IMR-90 (cell line): Measurements from ENCODE around the gene TCF12. TPM values are rescaled to one million over a fixed set of nuclear protein-coding genes. Genes with fewer than 3 reads are reported as not detected.

Experiments used
- ATAC-seq: fragments of 200-7000 bp; cut with Tn5 transposase; 2 replicates; pipeline ENCODE4 v1.9.1; 2020; ENCODE audit warnings: low read depth, mild to moderate bottlenecking, moderate library complexity
- BruUV-seq: library from RNA; stranded (reverse); fragments of 400-500 nt; replicated peaks from 2 replicates; lab custom pipeline; 2021; lab: Mats Ljungman, UMichigan
- CTCF ChIA-PET: fragments of 300-600 bp; formaldehyde crosslinking; extraction: SDS; loops from one replicate; lab custom pipeline; 2021; ENCODE audit warnings: antibody characterized with exemption; lab: Yijun Ruan, JAX
- POLR2A ChIA-PET: fragments of 300-600 bp; sonication (Branson Sonifier 250); formaldehyde crosslinking; loops from one replicate; lab custom pipeline; 2022; ENCODE audit warnings: antibody characterized with exemption; ENCODE audit not compliant: unreplicated experiment; lab: Charles Lee
- DNase-seq: peaks from one replicate; pipeline ENCODE4 v3.0.0; 2013
- H2AFZ ChIP-seq: replicated peaks from 2 replicates; pipeline ENCODE3; 2013; ENCODE audit warnings: low read length, mild to moderate bottlenecking; ENCODE audit not compliant: poor library complexity
- H2AK5ac ChIP-seq: 2 replicates; pipeline ENCODE4 v1.6.1; 2013; ENCODE audit warnings: low read depth, low read length, inconsistent platforms
- H2AK9ac ChIP-seq: replicated peaks from 2 replicates; pipeline ENCODE3; 2013; ENCODE audit warnings: mild to moderate bottlenecking, low read depth, low read length, moderate library complexity; ENCODE audit not compliant: poor library complexity
- H2BK120ac ChIP-seq: 2 replicates; pipeline ENCODE4 v1.6.1; 2013; ENCODE audit warnings: low read depth, low read length, inconsistent platforms
- H2BK15ac ChIP-seq: 3 replicates; pipeline ENCODE4 v1.6.1; 2013; ENCODE audit warnings: low read depth, low read length, inconsistent platforms
- H2BK20ac ChIP-seq: 2 replicates; pipeline ENCODE4 v1.6.1; 2013; ENCODE audit warnings: low read depth, mild to moderate bottlenecking, inconsistent platforms, low read length, moderate library complexity
- H2BK5ac ChIP-seq: 2 replicates; pipeline ENCODE4 v1.6.1; 2013; ENCODE audit warnings: mild to moderate bottlenecking, low read depth, low read length, inconsistent platforms; ENCODE audit not compliant: poor library complexity, severe bottlenecking
- H3K14ac ChIP-seq: replicated peaks from 2 replicates; pipeline ENCODE4 v1.6.1; 2013; ENCODE audit warnings: low read depth, low read length, inconsistent platforms
- H3K18ac ChIP-seq: 2 replicates; pipeline ENCODE4 v1.6.1; 2013; ENCODE audit warnings: low read depth, low read length, control low read depth
- H3K23ac ChIP-seq: 2 replicates; pipeline ENCODE4 v1.6.1; 2013; ENCODE audit warnings: low read depth, low read length, inconsistent platforms
- H3K27ac ChIP-seq: 2 replicates; pipeline ENCODE4 v1.5.1; 2013; ENCODE audit warnings: mild to moderate bottlenecking, control low read depth, low read length; ENCODE audit not compliant: insufficient read depth
- H3K27me3 ChIP-seq: 2 replicates; pipeline ENCODE4 v1.6.1; 2013; ENCODE audit warnings: low read length; ENCODE audit not compliant: control insufficient read depth, insufficient read depth
- H3K36me3 ChIP-seq: 2 replicates; pipeline ENCODE4 v1.6.1; 2013; ENCODE audit warnings: low read length, mixed read lengths; ENCODE audit not compliant: control insufficient read depth, insufficient read depth
- H3K4ac ChIP-seq: 2 replicates; pipeline ENCODE4 v1.6.1; 2013; ENCODE audit warnings: low read depth, low read length, inconsistent platforms
- H3K4me1 ChIP-seq: 2 replicates; pipeline ENCODE4 v1.6.1; 2013; ENCODE audit warnings: low read length, mixed read lengths; ENCODE audit not compliant: control insufficient read depth, insufficient read depth
- H3K4me2 ChIP-seq: 2 replicates; pipeline ENCODE4 v1.6.1; 2013; ENCODE audit warnings: low read depth, mild to moderate bottlenecking, control low read depth, low read length, moderate library complexity
- H3K4me3 ChIP-seq: 2 replicates; pipeline ENCODE4 v1.5.1; 2013; ENCODE audit warnings: low read depth, mild to moderate bottlenecking, control low read depth, low read length, moderate library complexity; ENCODE audit not compliant: insufficient read depth
- H3K56ac ChIP-seq: 2 replicates; pipeline ENCODE4 v1.6.1; 2013; ENCODE audit warnings: low read length, inconsistent platforms; ENCODE audit not compliant: insufficient read depth; ENCODE audit errors: extremely low read depth
- H3K79me1 ChIP-seq, 2 experiments: 2 replicates each; pipeline ENCODE4 v1.6.1; 2013; ENCODE audit warnings: low read length in 2 of 2, inconsistent platforms in 1 of 2, low read depth in 1 of 2
- H3K9ac ChIP-seq: 2 replicates; pipeline ENCODE4 v1.6.1; 2013; ENCODE audit warnings: low read depth, low read length, control low read depth
- H3K9me1 ChIP-seq: 2 replicates; pipeline ENCODE4 v1.6.1; 2013; ENCODE audit warnings: low read length, inconsistent platforms; ENCODE audit not compliant: insufficient read depth
- H3K9me3 ChIP-seq: 2 replicates; pipeline ENCODE4 v1.6.1; 2013; ENCODE audit warnings: low read length; ENCODE audit not compliant: control insufficient read depth, insufficient read depth
- H4K20me1 ChIP-seq: 2 replicates; pipeline ENCODE4 v1.6.1; 2013; ENCODE audit warnings: low read length, inconsistent platforms; ENCODE audit not compliant: insufficient read depth
- H4K5ac ChIP-seq: 2 replicates; pipeline ENCODE4 v1.6.1; 2013; ENCODE audit warnings: mild to moderate bottlenecking, low read depth, low read length, control low read depth
- H4K8ac ChIP-seq, 2 experiments: 2 replicates each; pipeline ENCODE4 v1.6.1; 2013; ENCODE audit warnings: low read depth in 2 of 2, low read length in 2 of 2, control low read depth in 1 of 2, inconsistent platforms in 1 of 2
- H4K91ac ChIP-seq: 2 replicates; pipeline ENCODE4 v1.6.1; 2013; ENCODE audit warnings: low read depth, low read length, inconsistent platforms; ENCODE audit not compliant: insufficient read depth
- BHLHE40 ChIP-seq: fragments of 150-350 bp; IDR thresholded peaks from 2 replicates; pipeline ENCODE4 v1.6.1; 2016; ENCODE audit warnings: mild to moderate bottlenecking, low read depth, low read length
- CEBPB ChIP-seq: IDR thresholded peaks from 2 replicates; pipeline ENCODE4 v1.6.1; 2012; ENCODE audit warnings: low read depth, low read length, improper control_type of control experiment
- CHD1 ChIP-seq: IDR thresholded peaks from 2 replicates; pipeline ENCODE4 v1.6.1; 2012; ENCODE audit warnings: low read depth, low read length, improper control_type of control experiment
- CTCF ChIP-seq: conservative IDR thresholded peaks from 2 replicates; pipeline ENCODE4 v1.5.1; 2012; ENCODE audit warnings: mild to moderate bottlenecking, low read depth, low read length, improper control_type of control experiment
- ELK1 ChIP-seq: fragments of 150-350 bp; IDR thresholded peaks from 2 replicates; pipeline ENCODE4 v1.6.1; 2016; ENCODE audit warnings: low read depth, mild to moderate bottlenecking, low read length, moderate library complexity, borderline replicate concordance
- FOS ChIP-seq: fragments of 150-350 bp; IDR thresholded peaks from 2 replicates; pipeline ENCODE4 v1.6.1; 2016; ENCODE audit warnings: low read depth, low read length
- MAFK ChIP-seq: IDR thresholded peaks from 2 replicates; pipeline ENCODE4 v1.6.1; 2012; ENCODE audit warnings: low read depth, low read length, improper control_type of control experiment
- MAZ ChIP-seq: IDR thresholded peaks from 2 replicates; pipeline ENCODE4 v1.6.1; 2012; ENCODE audit warnings: low read depth, mild to moderate bottlenecking, low read length, improper control_type of control experiment, moderate library complexity, borderline replicate concordance
- MXI1 ChIP-seq: IDR thresholded peaks from 2 replicates; pipeline ENCODE4 v1.6.1; 2012; ENCODE audit warnings: low read depth, mild to moderate bottlenecking, low read length, moderate library complexity, borderline replicate concordance
- NFE2L2 ChIP-seq: fragments of 150-350 bp; IDR thresholded peaks from 2 replicates; pipeline ENCODE4 v1.6.1; 2016; ENCODE audit warnings: low read depth, mild to moderate bottlenecking, low read length
- POLR2A ChIP-seq: IDR thresholded peaks from 2 replicates; pipeline ENCODE4 v1.6.1; 2012; ENCODE audit warnings: mild to moderate bottlenecking, low read depth, low read length
- RAD21 ChIP-seq: IDR thresholded peaks from 2 replicates; pipeline ENCODE4 v1.6.1; 2012; ENCODE audit warnings: low read length, improper control_type of control experiment
- RCOR1 ChIP-seq: IDR thresholded peaks from 2 replicates; pipeline ENCODE4 v1.6.1; 2012; ENCODE audit warnings: mild to moderate bottlenecking, low read length, improper control_type of control experiment; ENCODE audit not compliant: insufficient replicate concordance
- RFX5 ChIP-seq: IDR thresholded peaks from 2 replicates; pipeline ENCODE4 v1.8.0; 2012; ENCODE audit warnings: low read depth, mild to moderate bottlenecking, low read length, moderate library complexity
- SMC3 ChIP-seq: fragments of 150-350 bp; IDR thresholded peaks from 2 replicates; pipeline ENCODE4 v1.6.1; 2016; ENCODE audit warnings: low read depth, mild to moderate bottlenecking, antibody characterized with exemption, low read length, moderate library complexity
- USF2 ChIP-seq: fragments of 150-350 bp; IDR thresholded peaks from 2 replicates; pipeline ENCODE4 v1.6.1; 2017; ENCODE audit warnings: mild to moderate bottlenecking, antibody characterized with exemption, low read length, low read depth
- WGBS, 2 experiments: methylation state at CpG; one replicate each; pipeline versions ENCODE4 v1.1.5 to v1.1.7; 2013; ENCODE audit warnings: missing lambda C conversion rate in 2 of 2; ENCODE audit not compliant: insufficient read length in 1 of 2; ENCODE audit errors: extremely low coverage in 2 of 2; 5-methylcytosine and 5-hydroxymethylcytosine counted together
- dilution Hi-C: fragments of 300-500 bp; cut with HindIII; formaldehyde crosslinking; loops from one replicate; pipeline ENCODE4 v1.14.3; 2018; ENCODE audit warnings: low sequenced_read_pairs; ENCODE audit not compliant: unreplicated experiment
- in situ Hi-C: fragments of 300-500 bp; cut with MboI; formaldehyde crosslinking; loops from 3 replicates; pipeline ENCODE4 v1.14.3; 2019; ENCODE audit warnings: low sequenced_read_pairs, inconsistent platforms, mixed read lengths
- intact Hi-C: fragments of 100-400 bp; cut with micrococcal nuclease; formaldehyde crosslinking; loops from 2 replicates; pipeline ENCODE4 v1.10.0; 2022
- polyA plus RNA-seq, 3 experiments: library from polyadenylated mRNA; depleted of rRNA; stranded (reverse); fragments of >200 nt; gene quantifications; 2 replicates each; pipeline ENCODE4 v1.2.3, GENCODE V29; 2012; ENCODE audit warnings: low replicate concordance in 1 of 3
- total RNA-seq: library from RNA; depleted of rRNA; stranded (reverse); fragments of >200 nt; gene quantifications from 2 replicates; pipeline ENCODE4 v1.2.3, GENCODE V29; 2012

The TCF12 gene
- total and polyA plus RNA-seq, 2 of the 4 experiments (the other 2 are of a cell fraction) = 79.4 to 160 TPM

- H3K56ac ChIP-seq = no peak overlapping the region
- no peak overlapping the region for H2AK5ac ChIP-seq
- no peak overlapping the region for H2BK120ac ChIP-seq
- ChIA-PET POLR2A (no interaction called here), CTCF (no interaction called here)
- no peaks in the 10 kb centered on the region for H3K36me3 ChIP-seq
- no peak overlapping the region for H3K4me2 ChIP-seq
- no peak overlapping the region for H3K14ac ChIP-seq
- H2AK9ac ChIP-seq = no peak overlapping the region
- ATAC-seq (no peak), DNase-seq (no peak)
- H3K27me3 ChIP-seq = no peaks in the 10 kb centered on the region
- no peak overlapping the region for H3K4me3 ChIP-seq
- H4K91ac ChIP-seq = no peak overlapping the region
- in situ Hi-C loops = no loop called here
- H3K23ac ChIP-seq = no peak overlapping the region
- no peak overlapping the region for H4K8ac ChIP-seq
- H3K4ac ChIP-seq = no peak overlapping the region
- dilution Hi-C loops = no loop called here
- no peaks in the 10 kb centered on the region for H3K9me3 ChIP-seq
- H2AFZ ChIP-seq = no peak overlapping the region
- intact Hi-C loops = no loop called here
- H4K5ac ChIP-seq = no peak overlapping the region
- H3K79me1 ChIP-seq = peaks cover 34 to 73% of the 10 kb centered on the region in 2 experiments
- peaks cover 40% of the 10 kb centered on the region for H4K20me1 ChIP-seq
- H2BK20ac ChIP-seq = no peak overlapping the region
- no peak overlapping the region for H2BK5ac ChIP-seq
- no peak for TF ChIP-seq MXI1
- TF ChIP-seq SMC3 = no peak
- TF ChIP-seq RCOR1 = no peak
- TF ChIP-seq BHLHE40 = no peak
- TF ChIP-seq POLR2A = no peak
- no peak for TF ChIP-seq CEBPB
- no peak for TF ChIP-seq NFE2L2
- TF ChIP-seq USF2 = no peak
- no peak for TF ChIP-seq RFX5
- TF ChIP-seq FOS = no peak
- no peak for TF ChIP-seq RAD21
- TF ChIP-seq MAFK = no peak
- no peak for TF ChIP-seq CTCF
- TF ChIP-seq ELK1 = no peak
- TF ChIP-seq MAZ = no peak
- no peak for TF ChIP-seq CHD1
- peaks cover 5% of the 10 kb centered on the region; the same call in 1 of the 2 replicates for H3K4me1 ChIP-seq
- BruUV-seq = no TSS peak
- H2BK15ac ChIP-seq = no peak overlapping the region
- no peak overlapping the region for H3K9ac ChIP-seq
- WGBS, 2 experiments = no CpG with 5 or more reads among the region's 5 CpGs
- no peak overlapping the region for H3K18ac ChIP-seq
- no peak overlapping the region for H3K27ac ChIP-seq
- H3K9me1 ChIP-seq = no peaks in the 10 kb centered on the region; the same call in 1 of the 2 replicates
These were observed 113.9 kb downstream of the TCF12 start for GRCh38 chr15:57032338-57032737.
